Heart right ventricle (tissue), 16 donors: ENCODE data around the gene IL1RN. TPM values are rescaled to one million over a fixed set of nuclear protein-coding genes. Genes with fewer than 3 reads are reported as not detected.
A peak's percentile ranks its signal among the peaks of the same experiment; 100 is the strongest.

Experiments
- ATAC-seq, 8 donors: fragments of 200-7000 bp; cut with Tn5 transposase; one replicate each; pipeline ENCODE4 v1.9.1; 2020; ENCODE audit warnings: mild to moderate bottlenecking in 8 of 8, moderate library complexity in 8 of 8, moderate number of reproducible peaks in 1 of 8
- DNase-seq, 2 donors: peaks; one replicate each; pipeline ENCODE4 v3.0.0-alpha.2; 2020
- H3K27ac ChIP-seq, 10 donors: fragments of 200-600 bp; sonication (generic) in 2 of 10; one replicate each; pipeline versions ENCODE4 v1.5.0 to v1.8.0; 2020 to 2022; ENCODE audit warnings: mild to moderate bottlenecking in 3 of 10
- H3K27me3 ChIP-seq, 7 donors: fragments of 200-600 bp; one replicate each; pipeline ENCODE4 v1.8.0; 2021 to 2022; ENCODE audit warnings: mild to moderate bottlenecking in 2 of 7
- H3K36me3 ChIP-seq, 9 donors: fragments of 200-600 bp; sonication (generic) in 1 of 9; one replicate each; pipeline versions ENCODE4 v1.5.0 to v1.8.0; 2020 to 2022; ENCODE audit warnings: mild to moderate bottlenecking in 2 of 9
- H3K4me1 ChIP-seq, 9 donors: fragments of 200-600 bp; sonication (generic) in 1 of 9; one replicate each; pipeline versions ENCODE4 v1.5.0 to v1.8.0; 2020 to 2022; ENCODE audit warnings: mild to moderate bottlenecking in 4 of 9
- H3K4me3 ChIP-seq, 10 donors: fragments of 200-600 bp; sonication (generic) in 2 of 10; one replicate each; pipeline versions ENCODE4 v1.5.0 to v1.8.0; 2020 to 2022; ENCODE audit warnings: mild to moderate bottlenecking in 7 of 10, moderate library complexity in 2 of 10
- H3K9me3 ChIP-seq, 11 donors: fragments of 200-600 bp in 10 of 11; sonication (generic) in 2 of 11; one replicate each; pipeline versions ENCODE4 v1.5.0 to v1.8.0; 2013 to 2022; ENCODE audit warnings: mild to moderate bottlenecking in 2 of 11, control low read depth in 1 of 11, moderate library complexity in 1 of 11
- WGBS, 2 donors: extraction: QIAGEN DNeasy Blood & Tissue Kit; methylation state at CpG; one replicate each; pipeline ENCODE4 v1.1.7; 2013; ENCODE audit warnings: inconsistent platforms in 1 of 2; 5-methylcytosine and 5-hydroxymethylcytosine counted together
- intact Hi-C, 10 donors: fragments of 100-400 bp; cut with DNase I; formaldehyde crosslinking; loops; one replicate each; pipeline versions ENCODE4 v1.11.1 to v1.14.2; 2022
- polyA plus RNA-seq, 2 donors: library from polyadenylated mRNA; stranded (reverse); fragments of 200-250 nt; gene quantifications; one replicate each; pipeline ENCODE4 v1.2.3, GENCODE V29; 2013
- total RNA-seq, 10 donors: library from RNA; stranded (reverse); fragmentation: NEBNext Ultra II Directional in 3 of 10; extraction: Animal tissue kit (Norgen Biotek cat#: 25700) in 3 of 10; gene quantifications; one replicate each; pipeline versions ENCODE4 v1.2.1 to v1.2.4, GENCODE V29; 2021 to 2023
- TF ChIP-seq, protein P1 (sequence below), 9 donors: fragments of 200-600 bp; sonication (generic) in 2 of 9; IDR thresholded peaks; one replicate each; pipeline versions ENCODE4 v1.5.0 to v1.8.0; 2021 to 2022; ENCODE audit warnings: antibody characterized with exemption in 9 of 9, mild to moderate bottlenecking in 5 of 9, moderate library complexity in 1 of 9
- donor health status: Arrhythmogenic right ventricular cardiomyopathy.
- donor health status: ischemic (EF 13 %, LVEDD 7.1; RV severe dilation, severe dysfunction).
- donor health status: healthy with polysubstance abuse.
- donor health status: DM: no; HTN: yes; CAD: no.
- donor health status: DM: no; HTN: no; CAD: no.
- donor health status: ischemic (EF 25% LVEDD 6.9; RV normal size, moderate dysfunction).
- donor health status: ischemic (EF 25% LVEDD 5.7; RV mildly dilated, moderate dysfunction).
- donor health status: healthy.
- donor health status: DM: yes; HTN: yes; CAD: no.
- donor health status: Ischemic cardiomyopathy.
- donor health status: ischemic (EF 35%, LVEDD 5.7; RV mildly dilated, moderate dysfunction).
- donor health status: nonischemic (EF 11% LVEDD 7.7; RV severe dilation, severe dysfunction).
- donor health status: DM: yes; HTN: yes; CAD: no.
- donor health status: PGD.
- donor health status: ischemic (EF 29% LVEDD 5.4; RV normal size, mild dysfunction).
- donor health status: nonischemic (EF 23%, LVEDD 6.1; RV moderate dilation, normal function).

The IL1RN gene
- total and polyA plus RNA-seq, 12 donors, result 0.22 to 9.2 (median 0.85) TPM; not detected in 2

DNA sequence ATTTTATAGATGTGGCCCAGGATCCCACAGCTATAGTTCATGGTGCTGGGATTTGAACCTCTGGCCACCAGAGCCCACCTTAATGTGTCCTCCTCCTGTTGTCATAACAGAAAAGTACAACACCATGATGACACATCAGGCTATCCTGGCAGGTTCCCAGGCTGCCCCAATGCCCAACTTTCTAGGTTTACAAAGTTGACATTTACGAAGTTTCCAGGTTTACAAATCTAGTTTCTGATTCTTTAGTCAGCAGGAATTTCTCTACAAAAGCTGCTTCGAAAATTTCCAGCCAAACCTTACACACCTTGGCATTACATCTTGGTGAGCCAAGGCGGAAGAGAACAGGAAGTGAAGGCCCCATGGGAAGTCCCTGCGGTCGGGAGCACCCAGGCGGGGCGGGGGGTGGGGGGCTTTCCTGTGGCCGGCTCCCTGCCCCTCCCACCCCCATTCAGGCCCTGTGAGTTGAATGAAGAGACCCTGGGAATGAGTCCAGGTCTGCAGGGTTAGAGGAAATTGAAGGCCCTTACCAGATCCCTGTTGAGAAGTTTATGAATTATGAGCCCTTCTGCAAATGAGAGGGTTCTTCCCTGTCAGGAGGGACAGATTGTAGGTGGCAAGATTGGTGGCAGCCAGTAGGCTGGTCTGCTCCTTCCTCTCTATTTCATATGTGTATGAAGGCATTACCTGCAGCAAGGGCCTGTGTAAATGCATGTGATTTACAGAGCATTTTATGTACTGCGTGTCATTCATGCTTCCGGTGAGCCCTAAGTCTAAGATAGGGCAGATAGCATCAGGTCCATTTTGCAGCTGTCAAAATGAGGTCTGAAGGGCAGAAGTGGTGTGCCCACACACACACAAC is 11.1 kb upstream of the IL1RN start:
- H3K4me3 ChIP-seq, result no peak overlapping the region
- intact Hi-C loops, result no loop called here
- H3K27ac ChIP-seq, result no peak overlapping the region
- peaks cover 0 to 32% (median 0%) of the 10 kb centered on the region in 9 donors for H3K4me1 ChIP-seq
- no peak for ATAC-seq
- TF ChIP-seq, protein P1, sequence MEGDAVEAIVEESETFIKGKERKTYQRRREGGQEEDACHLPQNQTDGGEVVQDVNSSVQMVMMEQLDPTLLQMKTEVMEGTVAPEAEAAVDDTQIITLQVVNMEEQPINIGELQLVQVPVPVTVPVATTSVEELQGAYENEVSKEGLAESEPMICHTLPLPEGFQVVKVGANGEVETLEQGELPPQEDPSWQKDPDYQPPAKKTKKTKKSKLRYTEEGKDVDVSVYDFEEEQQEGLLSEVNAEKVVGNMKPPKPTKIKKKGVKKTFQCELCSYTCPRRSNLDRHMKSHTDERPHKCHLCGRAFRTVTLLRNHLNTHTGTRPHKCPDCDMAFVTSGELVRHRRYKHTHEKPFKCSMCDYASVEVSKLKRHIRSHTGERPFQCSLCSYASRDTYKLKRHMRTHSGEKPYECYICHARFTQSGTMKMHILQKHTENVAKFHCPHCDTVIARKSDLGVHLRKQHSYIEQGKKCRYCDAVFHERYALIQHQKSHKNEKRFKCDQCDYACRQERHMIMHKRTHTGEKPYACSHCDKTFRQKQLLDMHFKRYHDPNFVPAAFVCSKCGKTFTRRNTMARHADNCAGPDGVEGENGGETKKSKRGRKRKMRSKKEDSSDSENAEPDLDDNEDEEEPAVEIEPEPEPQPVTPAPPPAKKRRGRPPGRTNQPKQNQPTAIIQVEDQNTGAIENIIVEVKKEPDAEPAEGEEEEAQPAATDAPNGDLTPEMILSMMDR (IDR thresholded peaks at IDR 0.05), result no peak
- no peak for DNase-seq
- peaks cover 0 to 8% (median 0%) of the 10 kb centered on the region in 7 donors for H3K27me3 ChIP-seq
- H3K36me3 ChIP-seq, result no peaks in the 10 kb centered on the region
- 53 to 69% methylated on average over 10 of the region's 10 CpGs for WGBS, 2 donors
- no peaks in the 10 kb centered on the region for H3K9me3 ChIP-seq

DNA sequence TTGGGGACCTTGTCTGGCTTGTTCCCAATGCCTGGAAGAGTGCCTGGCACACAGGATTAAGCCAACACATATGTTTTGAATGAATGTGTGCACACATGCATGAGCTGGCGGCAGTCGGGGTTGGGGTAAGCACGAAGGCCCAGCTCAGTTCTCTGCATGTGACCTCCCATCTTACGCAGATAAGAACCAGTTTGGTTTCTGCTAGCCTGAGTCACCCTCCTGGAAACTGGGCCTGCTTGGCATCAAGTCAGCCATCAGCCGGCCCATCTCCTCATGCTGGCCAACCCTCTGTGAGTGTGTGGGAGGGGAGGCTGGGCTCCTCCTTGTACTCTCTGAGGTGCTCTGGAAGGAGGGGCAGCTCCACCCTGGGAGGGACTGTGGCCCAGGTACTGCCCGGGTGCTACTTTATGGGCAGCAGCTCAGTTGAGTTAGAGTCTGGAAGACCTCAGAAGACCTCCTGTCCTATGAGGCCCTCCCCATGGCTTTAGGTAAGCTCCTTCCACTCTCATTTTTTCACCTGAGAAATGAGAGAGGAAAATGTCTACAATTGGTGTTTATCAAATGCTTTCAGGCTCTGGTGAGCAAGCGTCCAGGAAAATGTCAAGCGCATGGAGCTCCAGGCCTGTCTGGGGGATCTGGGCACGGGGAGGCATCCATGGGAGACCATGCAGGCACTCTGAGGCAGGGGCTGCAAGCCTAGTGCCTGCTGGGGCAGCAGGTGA is 9.7 kb upstream of the IL1RN start:
- H3K4me1 ChIP-seq, result peaks cover 0 to 21% (median 0%) of the 10 kb centered on the region in 9 donors
- H3K27ac ChIP-seq, result no peak overlapping the region
- ATAC-seq, result peak in 2 of 8 donors; percentile 30 to 73
- intact Hi-C loops, result no loop called here
- TF ChIP-seq, protein P1 (IDR thresholded peaks at IDR 0.05), result no peak
- 76 to 82% methylated on average over 9 of the region's 9 CpGs for WGBS, 2 donors
- H3K36me3 ChIP-seq, result no peaks in the 10 kb centered on the region
- no peak overlapping the region for H3K4me3 ChIP-seq
- no peaks in the 10 kb centered on the region for H3K9me3 ChIP-seq
- H3K27me3 ChIP-seq, result peaks cover 0 to 8% (median 0%) of the 10 kb centered on the region in 7 donors
- DNase-seq, result no peak

DNA sequence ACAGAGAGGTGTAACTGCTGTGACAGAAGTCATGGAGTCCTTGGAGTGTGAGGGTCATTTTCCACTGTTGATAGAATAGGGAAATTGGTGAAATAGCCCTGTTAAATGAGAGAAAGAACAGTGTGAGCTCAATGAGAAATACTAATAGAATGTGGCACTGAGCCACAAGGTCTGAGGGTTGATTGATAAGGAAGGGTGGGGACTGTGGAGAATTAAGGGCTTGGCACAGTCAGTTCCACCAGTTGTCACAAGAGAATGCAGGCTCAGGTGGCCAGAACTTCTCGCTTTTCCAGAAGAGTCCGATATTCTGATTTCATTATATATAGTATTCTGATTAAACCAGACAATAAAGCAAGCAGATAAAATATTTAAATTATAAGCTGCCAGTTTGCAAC is 9.1 kb upstream of the IL1RN start:
- ATAC-seq (no peak), DNase-seq (no peak)
- no peak overlapping the region for H3K4me3 ChIP-seq
- intact Hi-C loops, result no loop called here
- no peaks in the 10 kb centered on the region for H3K9me3 ChIP-seq
- H3K27ac ChIP-seq, result no peak overlapping the region
- no peaks in the 10 kb centered on the region for H3K36me3 ChIP-seq
- peaks cover 0 to 20% (median 0%) of the 10 kb centered on the region in 9 donors for H3K4me1 ChIP-seq
- peaks cover 0 to 8% (median 0%) of the 10 kb centered on the region in 7 donors for H3K27me3 ChIP-seq
- TF ChIP-seq, protein P1 (IDR thresholded peaks at IDR 0.05), result no peak
- 94 to 96% methylated on average over 2 of the region's 2 CpGs for WGBS, 2 donors

DNA sequence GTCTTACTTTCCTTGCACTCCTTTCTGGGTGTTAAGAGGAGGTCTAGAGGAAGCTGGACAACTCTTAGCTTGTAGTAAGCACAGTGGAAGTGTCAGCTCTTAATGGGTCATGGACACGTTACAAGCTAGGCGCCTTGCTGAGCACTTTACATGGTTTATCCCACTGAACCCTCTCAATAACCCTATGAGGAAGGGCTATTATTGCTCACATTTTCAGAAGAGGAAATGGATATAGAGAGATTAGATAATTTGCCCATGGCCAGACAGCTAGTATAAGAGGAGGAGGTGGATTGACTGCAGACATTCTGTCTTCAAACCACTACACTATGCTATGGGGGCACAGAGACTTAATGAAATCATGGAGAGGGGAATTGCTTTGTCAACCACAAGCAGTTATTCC is 8.3 kb upstream of the IL1RN start:
- TF ChIP-seq, protein P1 (IDR thresholded peaks at IDR 0.05), result no peak
- no peak for DNase-seq

More for the DNA sequence above, 8.3 kb upstream of the IL1RN start:
- no peak for ATAC-seq
- no peaks in the 10 kb centered on the region for H3K36me3 ChIP-seq
- H3K27me3 ChIP-seq, result peaks cover 0 to 8% (median 0%) of the 10 kb centered on the region in 7 donors
- H3K4me3 ChIP-seq, result no peak overlapping the region
- H3K4me1 ChIP-seq, result peaks cover 0 to 29% (median 0%) of the 10 kb centered on the region in 9 donors
- no peaks in the 10 kb centered on the region for H3K9me3 ChIP-seq
- intact Hi-C loops, result no loop called here
- no peak overlapping the region for H3K27ac ChIP-seq
- 85 to 86% methylated on average over 2 of the region's 2 CpGs for WGBS, 2 donors
